SJSA1 (cell line): Measurements from ENCODE around the gene CNTNAP2. TPM values are rescaled to one million over a fixed set of nuclear protein-coding genes. Genes with fewer than 3 reads are reported as not detected.
A peak's percentile ranks its signal among the peaks of the same experiment; 100 is the strongest.
"Not testable (repeated sequence)": the region's sequence is repeated elsewhere in the genome, so short reads cannot be mapped to it uniquely, and the experiment has no call there.

Source experiments
- DNase-seq, 2 experiments: peaks; one replicate each; pipeline ENCODE4 v3.0.0-alpha.2; 2015 to 2020; ENCODE audit warnings: low spot score in 2 of 2, low read depth in 1 of 2
- H3K27ac ChIP-seq: fragments of 250-450 bp; sonication (Bioruptor Pico); 2 replicates; pipeline ENCODE4 v1.5.1; 2020; ENCODE audit warnings: mild to moderate bottlenecking, moderate library complexity
- H3K27me3 ChIP-seq: fragments of 250-450 bp; sonication (Bioruptor Pico); replicated peaks from 2 replicates; pipeline ENCODE4 v1.5.1; 2020; ENCODE audit warnings: mild to moderate bottlenecking, moderate library complexity
- H3K36me3 ChIP-seq: fragments of 250-450 bp; sonication (Bioruptor Pico); 2 replicates; pipeline ENCODE4 v1.5.1; 2020; ENCODE audit warnings: mild to moderate bottlenecking
- H3K4me1 ChIP-seq: fragments of 250-450 bp; sonication (Bioruptor Pico); replicated peaks from 2 replicates; pipeline ENCODE4 v1.6.1; 2021; ENCODE audit warnings: mild to moderate bottlenecking
- H3K4me3 ChIP-seq: fragments of 250-450 bp; sonication (Bioruptor Pico); 2 replicates; pipeline ENCODE4 v1.5.1; 2020; ENCODE audit warnings: mild to moderate bottlenecking
- H3K9me3 ChIP-seq: fragments of 250-450 bp; sonication (Bioruptor Pico); replicated peaks from 2 replicates; pipeline ENCODE4 v1.5.1; 2020; ENCODE audit warnings: mild to moderate bottlenecking
- total RNA-seq: library from RNA; depleted of rRNA; stranded (reverse); fragments of >200 nt; shearing (Covaris generic); gene quantifications from 2 replicates; pipeline ENCODE4 v1.2.3, GENCODE V29; 2014

The CNTNAP2 gene
- total RNA-seq, 1 experiment from 2014 or later: 0.29 TPM

GRCh38 chr7:148045521-148045920 is 1928.9 kb downstream of the CNTNAP2 start:
- Histone ChIP-seq H3K27ac (no peak overlapping the region), H3K36me3 (no peaks in the 10 kb centered on the region), H3K4me3 (no peak overlapping the region), H3K4me1 (no peaks in the 10 kb centered on the region), H3K27me3 (no peaks in the 10 kb centered on the region), H3K9me3 (no peaks in the 10 kb centered on the region)
- DNase-seq: no peak

- no peaks in the 10 kb centered on the region for H3K9me3 ChIP-seq
- H3K4me1 ChIP-seq: no peaks in the 10 kb centered on the region
- no peaks in the 10 kb centered on the region for H3K27me3 ChIP-seq
- no peak for DNase-seq
- no peak overlapping the region for H3K27ac ChIP-seq
- no peak overlapping the region for H3K4me3 ChIP-seq
- no peaks in the 10 kb centered on the region for H3K36me3 ChIP-seq
Observed at GRCh38 chr7:148049068-148049467, 1932.5 kb downstream of the CNTNAP2 start.

- Histone ChIP-seq H3K4me1 (no peaks in the 10 kb centered on the region), H3K36me3 (no peaks in the 10 kb centered on the region), H3K27me3 (no peaks in the 10 kb centered on the region), H3K4me3 (no peak overlapping the region), H3K9me3 (no peaks in the 10 kb centered on the region), H3K27ac (no peak overlapping the region)
- no peak for DNase-seq
Observed at GRCh38 chr7:148050492-148051158, 1934.0 kb downstream of the CNTNAP2 start.

- DNase-seq: no peak
- Histone ChIP-seq H3K27ac (no peak overlapping the region), H3K36me3 (no peaks in the 10 kb centered on the region), H3K9me3 (no peaks in the 10 kb centered on the region), H3K27me3 (no peaks in the 10 kb centered on the region), H3K4me1 (no peaks in the 10 kb centered on the region), H3K4me3 (no peak overlapping the region)
Observed at GRCh38 chr7:148056406-148056805, 1939.8 kb downstream of the CNTNAP2 start.

- no peak for DNase-seq
- Histone ChIP-seq H3K27me3 (no peaks in the 10 kb centered on the region), H3K4me3 (no peak overlapping the region), H3K4me1 (no peaks in the 10 kb centered on the region), H3K9me3 (no peaks in the 10 kb centered on the region), H3K27ac (no peak overlapping the region), H3K36me3 (no peaks in the 10 kb centered on the region)
Observed at GRCh38 chr7:148058092-148058491, 1941.5 kb downstream of the CNTNAP2 start.

GRCh38 chr7:148058753-148059152 is 1942.2 kb downstream of the CNTNAP2 start:
- no peaks in the 10 kb centered on the region for H3K36me3 ChIP-seq
- DNase-seq: no peak
- no peaks in the 10 kb centered on the region for H3K27me3 ChIP-seq
- no peaks in the 10 kb centered on the region for H3K4me1 ChIP-seq
- no peaks in the 10 kb centered on the region for H3K9me3 ChIP-seq
- no peak overlapping the region for H3K27ac ChIP-seq
- H3K4me3 ChIP-seq: no peak overlapping the region

GRCh38 chr7:148060724-148061123 is 1944.1 kb downstream of the CNTNAP2 start:
- H3K4me3 ChIP-seq: no peak overlapping the region
- H3K27ac ChIP-seq: no peak overlapping the region
- H3K27me3 ChIP-seq: no peaks in the 10 kb centered on the region
- no peaks in the 10 kb centered on the region for H3K4me1 ChIP-seq
- no peaks in the 10 kb centered on the region for H3K36me3 ChIP-seq
- H3K9me3 ChIP-seq: no peaks in the 10 kb centered on the region
- DNase-seq: no peak

- not testable (repeated sequence) for H3K27me3 ChIP-seq, H3K4me1 ChIP-seq, DNase-seq, H3K36me3 ChIP-seq, H3K27ac ChIP-seq, H3K4me3 ChIP-seq, H3K9me3 ChIP-seq
Observed at GRCh38 chr7:148078111-148078510, 1961.5 kb downstream of the CNTNAP2 start.

- Histone ChIP-seq H3K27ac (no peak overlapping the region), H3K9me3 (no peaks in the 10 kb centered on the region), H3K4me3 (no peak overlapping the region), H3K36me3 (no peaks in the 10 kb centered on the region), H3K4me1 (no peaks in the 10 kb centered on the region), H3K27me3 (no peaks in the 10 kb centered on the region)
- no peak for DNase-seq
Observed at GRCh38 chr7:148079206-148080080, 1962.8 kb downstream of the CNTNAP2 start.

GRCh38 chr7:148083448-148083847 is 1966.8 kb downstream of the CNTNAP2 start:
- H3K27me3 ChIP-seq: no peaks in the 10 kb centered on the region
- no peak overlapping the region for H3K4me3 ChIP-seq
- H3K27ac ChIP-seq: no peak overlapping the region
- H3K36me3 ChIP-seq: no peaks in the 10 kb centered on the region
- no peaks in the 10 kb centered on the region for H3K9me3 ChIP-seq
- no peaks in the 10 kb centered on the region for H3K4me1 ChIP-seq
- no peak for DNase-seq

- no peaks in the 10 kb centered on the region for H3K4me1 ChIP-seq
- H3K9me3 ChIP-seq: no peaks in the 10 kb centered on the region
- no peaks in the 10 kb centered on the region for H3K27me3 ChIP-seq
- no peak overlapping the region for H3K27ac ChIP-seq
- no peaks in the 10 kb centered on the region for H3K36me3 ChIP-seq
- H3K4me3 ChIP-seq: no peak overlapping the region
- DNase-seq: peak in 1 of 2 experiments; percentile 4
Observed at GRCh38 chr7:148084138-148084537, 1967.5 kb downstream of the CNTNAP2 start.

- Histone ChIP-seq H3K4me3 (no peak overlapping the region), H3K27me3 (no peaks in the 10 kb centered on the region), H3K4me1 (no peaks in the 10 kb centered on the region), H3K36me3 (no peaks in the 10 kb centered on the region), H3K27ac (no peak overlapping the region), H3K9me3 (no peaks in the 10 kb centered on the region)
- no peak for DNase-seq
Observed at GRCh38 chr7:148091882-148092281, 1975.3 kb downstream of the CNTNAP2 start.

- no peaks in the 10 kb centered on the region for H3K4me1 ChIP-seq
- no peak for DNase-seq
Observed at GRCh38 chr7:148093375-148094166, 1977.0 kb downstream of the CNTNAP2 start.

GRCh38 chr7:148095066-148095465 is 1978.5 kb downstream of the CNTNAP2 start:
- H3K4me3 ChIP-seq: no peak overlapping the region
- no peak for DNase-seq
- no peak overlapping the region for H3K27ac ChIP-seq
- no peaks in the 10 kb centered on the region for H3K27me3 ChIP-seq
- no peaks in the 10 kb centered on the region for H3K4me1 ChIP-seq
- no peaks in the 10 kb centered on the region for H3K36me3 ChIP-seq
- H3K9me3 ChIP-seq: no peaks in the 10 kb centered on the region

More at GRCh38 chr7:148093375-148094166, 1977.0 kb downstream of the CNTNAP2 start:
- Histone ChIP-seq H3K27ac (no peak overlapping the region), H3K27me3 (no peaks in the 10 kb centered on the region), H3K36me3 (no peaks in the 10 kb centered on the region), H3K9me3 (no peaks in the 10 kb centered on the region), H3K4me3 (no peak overlapping the region)
